Testis (tissue), 3 donors: ENCODE results near the gene CDK14. TPM values are rescaled to one million over a fixed set of nuclear protein-coding genes. Genes with fewer than 3 reads are reported as not detected.

Experiments
- DNase-seq: peaks from one replicate; pipeline ENCODE4 v3.0.0-alpha.2; 2019
- H3K27ac ChIP-seq, 2 donors: fragments of 200-600 bp; sonication (generic); one replicate each; pipeline ENCODE4 v1.5.1; 2019
- H3K27me3 ChIP-seq: fragments of 200-600 bp; sonication (generic); one replicate; pipeline ENCODE4 v1.5.1; 2019
- H3K36me3 ChIP-seq: fragments of 200-600 bp; sonication (generic); one replicate; pipeline ENCODE4 v1.5.1; 2017; ENCODE audit warnings: low read depth; ENCODE audit errors: missing control alignments
- H3K4me1 ChIP-seq: fragments of 200-600 bp; sonication (generic); one replicate; pipeline ENCODE4 v1.5.1; 2019
- H3K4me3 ChIP-seq, 2 donors: fragments of 200-600 bp; sonication (generic); one replicate each; pipeline ENCODE4 v1.5.1; 2017 to 2019
- H3K9me3 ChIP-seq: fragments of 200-600 bp; sonication (generic); one replicate; pipeline ENCODE4 v1.5.1; 2017
- CTCF ChIP-seq, 3 experiments: fragments of 450-650 bp in 2 of 3; fragments of 200-600 bp in 1 of 3; sonication (generic) in 1 of 3; IDR thresholded peaks; one replicate each; pipeline ENCODE4 v1.5.1; 2016 to 2019; ENCODE audit warnings: antibody characterized with exemption in 3 of 3, mild to moderate bottlenecking in 2 of 3, moderate library complexity in 1 of 3
- POLR2A ChIP-seq: fragments of 450-650 bp; IDR thresholded peaks from one replicate; pipeline ENCODE4 v1.6.1; 2017; ENCODE audit warnings: antibody characterized with exemption, mild to moderate bottlenecking, moderate library complexity
- WGBS, 2 donors: methylation state at CpG; one replicate each; pipeline ENCODE4 v1.1.5; 2018; 5-methylcytosine and 5-hydroxymethylcytosine counted together
- intact Hi-C: fragments of 100-400 bp; cut with DNase I; formaldehyde crosslinking; loops from one replicate; pipeline ENCODE4 v1.15.1; 2023; ENCODE audit warnings: low total_unique reads
- polyA plus RNA-seq: library from polyadenylated mRNA; stranded (reverse); fragments of 350-450 nt; fragmentation: Illumina TruSeq; extraction: RNeasy Lipid Tissue Mini Kit (QIAGEN cat#74804); gene quantifications from one replicate; pipeline ENCODE4 v1.2.3, GENCODE V29; 2014; ENCODE audit warnings: low read depth, low replicate concordance; ENCODE audit not compliant: insufficient read depth
- total RNA-seq, 2 donors: library from RNA; depleted of rRNA; stranded (reverse); fragments of >200 nt; gene quantifications; one replicate each; pipeline ENCODE4 v1.2.3, GENCODE V29; 2016

CDK14 gene
- total and polyA plus RNA-seq, 3 donors from 2014 or later = 18.9 to 22.7 (median 19.5) TPM

GRCh38 chr7:91062713-91063112 is 466.6 kb downstream of the CDK14 start:
- TF ChIP-seq POLR2A (no peak), CTCF (IDR thresholded peaks at IDR 0.05) (no peak)
- no peaks in the 10 kb centered on the region for H3K27me3 ChIP-seq
- WGBS, 2 donors = 91 to 92% methylated on average over 2 of the region's 2 CpGs
- H3K9me3 ChIP-seq = no peaks in the 10 kb centered on the region
- H3K4me1 ChIP-seq = no peaks in the 10 kb centered on the region
- DNase-seq = no peak
- intact Hi-C loops = no loop called here
- H3K36me3 ChIP-seq = no peaks in the 10 kb centered on the region
- no peak overlapping the region for H3K4me3 ChIP-seq
- no peak overlapping the region for H3K27ac ChIP-seq

GRCh38 chr7:91064052-91064451 is 467.9 kb downstream of the CDK14 start:
- Histone ChIP-seq H3K36me3 (no peaks in the 10 kb centered on the region), H3K4me1 (no peaks in the 10 kb centered on the region), H3K4me3 (no peak overlapping the region), H3K27me3 (no peaks in the 10 kb centered on the region), H3K27ac (no peak overlapping the region), H3K9me3 (no peaks in the 10 kb centered on the region)
- WGBS, 2 donors = 92 to 93% methylated on average over 2 of the region's 2 CpGs
- no peak for DNase-seq
- TF ChIP-seq POLR2A (no peak), CTCF (IDR thresholded peaks at IDR 0.05) (no peak)
- intact Hi-C loops = no loop called here

GRCh38 chr7:91064938-91065337 is 468.8 kb downstream of the CDK14 start:
- TF ChIP-seq POLR2A = no peak
- TF ChIP-seq CTCF (IDR thresholded peaks at IDR 0.05) = no peak
- no peaks in the 10 kb centered on the region for H3K36me3 ChIP-seq
- H3K9me3 ChIP-seq = no peaks in the 10 kb centered on the region
- H3K4me1 ChIP-seq = no peaks in the 10 kb centered on the region
- no peak for DNase-seq
- H3K4me3 ChIP-seq = no peak overlapping the region
- H3K27me3 ChIP-seq = no peaks in the 10 kb centered on the region
- no peak overlapping the region for H3K27ac ChIP-seq
- whole genome bisulfite sequencing, 2 donors = 78 to 95% methylated on average over 2 of the region's 2 CpGs
- intact Hi-C loops = no loop called here

- Histone ChIP-seq H3K27ac (no peak overlapping the region), H3K4me1 (no peaks in the 10 kb centered on the region), H3K36me3 (no peaks in the 10 kb centered on the region), H3K9me3 (no peaks in the 10 kb centered on the region), H3K27me3 (no peaks in the 10 kb centered on the region), H3K4me3 (no peak overlapping the region)
- DNase-seq = no peak
- TF ChIP-seq POLR2A (no peak), CTCF (IDR thresholded peaks at IDR 0.05) (no peak)
- intact Hi-C loops = no loop called here
- WGBS, 2 donors = 73 to 83% methylated on average over 4 of the region's 4 CpGs
Measured at GRCh38 chr7:91066627-91067026, 470.5 kb downstream of the CDK14 start.

- DNase-seq = no peak
- intact Hi-C loops = no loop called here
- no peaks in the 10 kb centered on the region for H3K27me3 ChIP-seq
- no peaks in the 10 kb centered on the region for H3K36me3 ChIP-seq
- WGBS, 2 donors = 43 to 45% methylated on average over 3 of the region's 3 CpGs
- no peak overlapping the region for H3K27ac ChIP-seq
- TF ChIP-seq CTCF (IDR thresholded peaks at IDR 0.05) (no peak), POLR2A (no peak)
- no peak overlapping the region for H3K4me3 ChIP-seq
- H3K9me3 ChIP-seq = no peaks in the 10 kb centered on the region
- H3K4me1 ChIP-seq = no peaks in the 10 kb centered on the region
Measured at GRCh38 chr7:91067242-91067641, 471.1 kb downstream of the CDK14 start.
